ENCODE data around the gene EML4. TPM values are rescaled to one million over a fixed set of nuclear protein-coding genes. Genes with fewer than 3 reads are reported as not detected.

The EML4 gene
- total and polyA plus RNA-seq, 2 of the 13 experiments (the other 11 are each of a cell fraction or from before 2014, with no cell fraction given) = 243 to 476 TPM

DNA sequence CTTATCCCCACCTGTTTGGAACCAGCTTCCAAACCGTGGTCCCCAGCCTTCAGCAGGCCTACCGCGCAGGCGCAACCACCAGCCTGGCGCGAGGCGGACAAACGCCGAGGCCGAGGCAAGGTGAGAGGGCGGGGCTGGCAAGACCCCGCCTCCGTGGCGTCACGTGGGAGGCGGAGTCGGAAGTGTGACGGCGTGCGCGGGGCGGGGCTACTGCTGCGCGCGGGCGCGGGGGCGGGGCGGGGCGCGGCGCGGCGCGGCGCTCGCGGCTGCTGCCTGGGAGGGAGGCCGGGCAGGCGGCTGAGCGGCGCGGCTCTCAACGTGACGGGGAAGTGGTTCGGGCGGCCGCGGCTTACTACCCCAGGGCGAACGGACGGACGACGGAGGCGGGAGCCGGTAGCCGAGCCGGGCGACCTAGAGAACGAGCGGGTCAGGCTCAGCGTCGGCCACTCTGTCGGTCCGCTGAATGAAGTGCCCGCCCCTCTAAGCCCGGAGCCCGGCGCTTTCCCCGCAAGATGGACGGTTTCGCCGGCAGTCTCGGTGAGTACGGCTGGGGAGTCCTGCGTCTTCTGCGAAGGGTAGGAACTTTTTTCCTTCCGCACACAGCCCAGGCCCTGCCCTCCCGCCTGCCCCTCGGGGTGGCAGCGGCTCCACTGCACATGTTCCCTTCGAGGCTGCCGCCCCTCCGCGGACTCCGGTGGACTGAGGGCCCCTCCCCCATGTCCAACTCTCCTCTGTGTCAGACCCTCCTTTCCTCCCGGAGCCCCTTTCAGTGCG lies at the start of gene EML4 (continued):
- TF ChIP-seq, protein P1, sequence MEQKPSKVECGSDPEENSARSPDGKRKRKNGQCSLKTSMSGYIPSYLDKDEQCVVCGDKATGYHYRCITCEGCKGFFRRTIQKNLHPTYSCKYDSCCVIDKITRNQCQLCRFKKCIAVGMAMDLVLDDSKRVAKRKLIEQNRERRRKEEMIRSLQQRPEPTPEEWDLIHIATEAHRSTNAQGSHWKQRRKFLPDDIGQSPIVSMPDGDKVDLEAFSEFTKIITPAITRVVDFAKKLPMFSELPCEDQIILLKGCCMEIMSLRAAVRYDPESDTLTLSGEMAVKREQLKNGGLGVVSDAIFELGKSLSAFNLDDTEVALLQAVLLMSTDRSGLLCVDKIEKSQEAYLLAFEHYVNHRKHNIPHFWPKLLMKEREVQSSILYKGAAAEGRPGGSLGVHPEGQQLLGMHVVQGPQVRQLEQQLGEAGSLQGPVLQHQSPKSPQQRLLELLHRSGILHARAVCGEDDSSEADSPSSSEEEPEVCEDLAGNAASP (CRISPR knock-in tag; IDR thresholded peaks at IDR 0.05; ENCODE audit: borderline replicate concordance) = peak; percentile 65; the same call in 1 of the 2 replicates
- TF ChIP-seq RXRB (CRISPR knock-in tag; IDR thresholded peaks at IDR 0.05; ENCODE audit: borderline replicate concordance) = peak; percentile 52; the same call in 1 of the 2 replicates
- TF ChIP-seq EP300 (IDR thresholded peaks at IDR 0.05; ENCODE audit: low read depth in 2 of 2, low read length in 2 of 2) = no peak
- 0 out of 2 replicates have a peak, but pooled peaks have one; percentile 28 for TF ChIP-seq EP300 (CRISPR knock-in tag; IDR thresholded peaks at IDR 0.05; ENCODE audit: borderline replicate concordance)
- TF ChIP-seq, protein P2, sequence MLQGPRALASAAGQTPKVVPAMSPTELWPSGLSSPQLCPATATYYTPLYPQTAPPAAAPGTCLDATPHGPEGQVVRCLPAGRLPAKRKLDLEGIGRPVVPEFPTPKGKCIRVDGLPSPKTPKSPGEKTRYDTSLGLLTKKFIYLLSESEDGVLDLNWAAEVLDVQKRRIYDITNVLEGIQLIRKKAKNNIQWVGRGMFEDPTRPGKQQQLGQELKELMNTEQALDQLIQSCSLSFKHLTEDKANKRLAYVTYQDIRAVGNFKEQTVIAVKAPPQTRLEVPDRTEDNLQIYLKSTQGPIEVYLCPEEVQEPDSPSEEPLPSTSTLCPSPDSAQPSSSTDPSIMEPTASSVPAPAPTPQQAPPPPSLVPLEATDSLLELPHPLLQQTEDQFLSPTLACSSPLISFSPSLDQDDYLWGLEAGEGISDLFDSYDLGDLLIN (CRISPR knock-in tag; IDR thresholded peaks at IDR 0.05; ENCODE audit: borderline replicate concordance) = peak; percentile 87; the same call in 1 of the 2 replicates
- TF ChIP-seq, protein P3, sequence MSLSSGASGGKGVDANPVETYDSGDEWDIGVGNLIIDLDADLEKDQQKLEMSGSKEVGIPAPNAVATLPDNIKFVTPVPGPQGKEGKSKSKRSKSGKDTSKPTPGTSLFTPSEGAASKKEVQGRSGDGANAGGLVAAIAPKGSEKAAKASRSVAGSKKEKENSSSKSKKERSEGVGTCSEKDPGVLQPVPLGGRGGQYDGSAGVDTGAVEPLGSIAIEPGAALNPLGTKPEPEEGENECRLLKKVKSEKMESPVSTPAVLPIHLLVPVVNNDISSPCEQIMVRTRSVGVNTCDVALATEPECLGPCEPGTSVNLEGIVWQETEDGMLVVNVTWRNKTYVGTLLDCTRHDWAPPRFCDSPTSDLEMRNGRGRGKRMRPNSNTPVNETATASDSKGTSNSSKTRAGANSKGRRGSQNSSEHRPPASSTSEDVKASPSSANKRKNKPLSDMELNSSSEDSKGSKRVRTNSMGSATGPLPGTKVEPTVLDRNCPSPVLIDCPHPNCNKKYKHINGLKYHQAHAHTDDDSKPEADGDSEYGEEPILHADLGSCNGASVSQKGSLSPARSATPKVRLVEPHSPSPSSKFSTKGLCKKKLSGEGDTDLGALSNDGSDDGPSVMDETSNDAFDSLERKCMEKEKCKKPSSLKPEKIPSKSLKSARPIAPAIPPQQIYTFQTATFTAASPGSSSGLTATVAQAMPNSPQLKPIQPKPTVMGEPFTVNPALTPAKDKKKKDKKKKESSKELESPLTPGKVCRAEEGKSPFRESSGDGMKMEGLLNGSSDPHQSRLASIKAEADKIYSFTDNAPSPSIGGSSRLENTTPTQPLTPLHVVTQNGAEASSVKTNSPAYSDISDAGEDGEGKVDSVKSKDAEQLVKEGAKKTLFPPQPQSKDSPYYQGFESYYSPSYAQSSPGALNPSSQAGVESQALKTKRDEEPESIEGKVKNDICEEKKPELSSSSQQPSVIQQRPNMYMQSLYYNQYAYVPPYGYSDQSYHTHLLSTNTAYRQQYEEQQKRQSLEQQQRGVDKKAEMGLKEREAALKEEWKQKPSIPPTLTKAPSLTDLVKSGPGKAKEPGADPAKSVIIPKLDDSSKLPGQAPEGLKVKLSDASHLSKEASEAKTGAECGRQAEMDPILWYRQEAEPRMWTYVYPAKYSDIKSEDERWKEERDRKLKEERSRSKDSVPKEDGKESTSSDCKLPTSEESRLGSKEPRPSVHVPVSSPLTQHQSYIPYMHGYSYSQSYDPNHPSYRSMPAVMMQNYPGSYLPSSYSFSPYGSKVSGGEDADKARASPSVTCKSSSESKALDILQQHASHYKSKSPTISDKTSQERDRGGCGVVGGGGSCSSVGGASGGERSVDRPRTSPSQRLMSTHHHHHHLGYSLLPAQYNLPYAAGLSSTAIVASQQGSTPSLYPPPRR (CRISPR knock-in tag; IDR thresholded peaks at IDR 0.05; ENCODE audit: borderline replicate concordance) = peak; percentile 54; the same call in 1 of the 2 replicates
- TF ChIP-seq, protein P4, sequence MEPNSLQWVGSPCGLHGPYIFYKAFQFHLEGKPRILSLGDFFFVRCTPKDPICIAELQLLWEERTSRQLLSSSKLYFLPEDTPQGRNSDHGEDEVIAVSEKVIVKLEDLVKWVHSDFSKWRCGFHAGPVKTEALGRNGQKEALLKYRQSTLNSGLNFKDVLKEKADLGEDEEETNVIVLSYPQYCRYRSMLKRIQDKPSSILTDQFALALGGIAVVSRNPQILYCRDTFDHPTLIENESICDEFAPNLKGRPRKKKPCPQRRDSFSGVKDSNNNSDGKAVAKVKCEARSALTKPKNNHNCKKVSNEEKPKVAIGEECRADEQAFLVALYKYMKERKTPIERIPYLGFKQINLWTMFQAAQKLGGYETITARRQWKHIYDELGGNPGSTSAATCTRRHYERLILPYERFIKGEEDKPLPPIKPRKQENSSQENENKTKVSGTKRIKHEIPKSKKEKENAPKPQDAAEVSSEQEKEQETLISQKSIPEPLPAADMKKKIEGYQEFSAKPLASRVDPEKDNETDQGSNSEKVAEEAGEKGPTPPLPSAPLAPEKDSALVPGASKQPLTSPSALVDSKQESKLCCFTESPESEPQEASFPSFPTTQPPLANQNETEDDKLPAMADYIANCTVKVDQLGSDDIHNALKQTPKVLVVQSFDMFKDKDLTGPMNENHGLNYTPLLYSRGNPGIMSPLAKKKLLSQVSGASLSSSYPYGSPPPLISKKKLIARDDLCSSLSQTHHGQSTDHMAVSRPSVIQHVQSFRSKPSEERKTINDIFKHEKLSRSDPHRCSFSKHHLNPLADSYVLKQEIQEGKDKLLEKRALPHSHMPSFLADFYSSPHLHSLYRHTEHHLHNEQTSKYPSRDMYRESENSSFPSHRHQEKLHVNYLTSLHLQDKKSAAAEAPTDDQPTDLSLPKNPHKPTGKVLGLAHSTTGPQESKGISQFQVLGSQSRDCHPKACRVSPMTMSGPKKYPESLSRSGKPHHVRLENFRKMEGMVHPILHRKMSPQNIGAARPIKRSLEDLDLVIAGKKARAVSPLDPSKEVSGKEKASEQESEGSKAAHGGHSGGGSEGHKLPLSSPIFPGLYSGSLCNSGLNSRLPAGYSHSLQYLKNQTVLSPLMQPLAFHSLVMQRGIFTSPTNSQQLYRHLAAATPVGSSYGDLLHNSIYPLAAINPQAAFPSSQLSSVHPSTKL (CRISPR knock-in tag; IDR thresholded peaks at IDR 0.05) = peak; percentile 58
- TF ChIP-seq ZNF382 (CRISPR knock-in tag; IDR thresholded peaks at IDR 0.05; ENCODE audit: borderline replicate concordance) = no peak
- no peak; the same call in 1 of the 2 replicates for TF ChIP-seq TARDBP (CRISPR knock-in tag; IDR thresholded peaks at IDR 0.05)
- peak; percentile 75 to 88 for TF ChIP-seq POLR2A (IDR thresholded peaks at IDR 0.05; ENCODE audit: insufficient read depth in 1 of 2, low read depth in 2 of 2, low read length in 2 of 2)

Data from HepG2 (cell line).